SU-DHL-6 (cell line): ENCODE data around the gene DNAJB1.
"Not testable (repeated sequence)": the region's sequence is repeated elsewhere in the genome, so short reads cannot be mapped to it uniquely, and the experiment has no call there.

Source experiments
- CTCF ChIP-seq: fragments of 200-600 bp; sonication (generic); IDR thresholded peaks from one replicate; pipeline ENCODE4 v1.5.1; 2017; ENCODE audit warnings: antibody characterized with exemption, mild to moderate bottlenecking, low read length, moderate library complexity; ENCODE audit not compliant: insufficient read depth, poor library complexity, severe bottlenecking
- EZH2phosphoT487 ChIP-seq: fragments of 200-600 bp; sonication (generic), shearing (Covaris generic); conservative IDR thresholded peaks from 2 replicates; pipeline ENCODE4 v1.6.1; 2018; ENCODE audit warnings: mild to moderate bottlenecking, antibody characterized with exemption, low read length, moderate library complexity, mixed read lengths

GRCh38 chr19:14504575-14504974 is 13.6 kb downstream of the DNAJB1 start:
- TF ChIP-seq CTCF, EZH2phosphoT487: not testable (repeated sequence)
